DMS79 treated with DMSO at 0.1 percent for 48 hours (cell line): ENCODE results near the gene STK32A.
A peak's percentile ranks its signal among the peaks of the same experiment; 100 is the strongest.
"Not testable (repeated sequence)": the region's sequence is repeated elsewhere in the genome, so short reads cannot be mapped to it uniquely, and the experiment has no call there.

Experiments
- DNase-seq: peaks from one replicate; lab custom pipeline; 2025; lab: John Stamatoyannopoulos, UW

The STK32A gene

DNA sequence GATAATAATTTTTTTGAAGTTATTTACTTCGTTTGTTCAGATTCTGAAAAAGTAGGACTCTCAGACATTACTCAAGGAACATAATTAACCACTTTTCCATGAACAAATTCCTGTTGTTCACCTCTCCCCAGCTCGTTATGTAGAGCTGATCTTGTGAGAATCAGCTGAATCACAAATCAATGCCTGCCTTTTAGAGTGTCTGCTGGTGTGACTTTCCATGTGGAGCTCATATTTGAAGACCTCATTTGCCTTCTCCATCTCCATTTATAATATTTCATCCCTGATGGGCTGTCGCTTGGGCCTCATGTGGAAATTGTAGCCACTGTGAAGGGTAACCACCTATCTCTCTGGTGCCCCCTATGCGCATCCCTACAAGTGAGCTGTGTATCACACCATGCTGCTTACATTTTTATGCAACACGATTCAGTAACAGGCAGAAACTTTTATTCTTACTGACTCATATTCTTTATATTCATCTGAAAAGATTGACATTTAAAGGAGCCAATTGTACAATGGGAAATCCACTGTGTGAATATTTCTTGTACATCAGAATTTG, 111.3 kb downstream of the STK32A start:
- DNase-seq: no peak

DNA sequence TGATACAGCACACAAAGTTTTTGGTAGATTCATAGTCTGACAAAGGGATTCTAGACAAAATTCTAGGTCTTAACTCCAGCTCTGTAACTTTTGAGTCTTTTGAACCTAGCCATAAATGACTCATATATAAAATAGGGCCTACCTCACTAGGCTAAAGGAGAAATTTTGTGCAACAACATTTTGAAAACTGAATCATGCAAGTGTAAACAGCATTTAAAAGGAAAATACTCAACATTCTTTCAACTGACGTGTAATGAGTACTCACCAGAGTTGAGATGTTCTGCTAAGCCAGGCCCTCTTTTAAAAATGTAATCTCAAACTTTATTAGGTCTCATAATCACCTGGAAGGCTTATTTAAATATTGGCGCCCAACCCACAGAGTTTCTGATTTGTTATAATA, 113.2 kb downstream of the STK32A start:
- DNase-seq: no peak

DNA sequence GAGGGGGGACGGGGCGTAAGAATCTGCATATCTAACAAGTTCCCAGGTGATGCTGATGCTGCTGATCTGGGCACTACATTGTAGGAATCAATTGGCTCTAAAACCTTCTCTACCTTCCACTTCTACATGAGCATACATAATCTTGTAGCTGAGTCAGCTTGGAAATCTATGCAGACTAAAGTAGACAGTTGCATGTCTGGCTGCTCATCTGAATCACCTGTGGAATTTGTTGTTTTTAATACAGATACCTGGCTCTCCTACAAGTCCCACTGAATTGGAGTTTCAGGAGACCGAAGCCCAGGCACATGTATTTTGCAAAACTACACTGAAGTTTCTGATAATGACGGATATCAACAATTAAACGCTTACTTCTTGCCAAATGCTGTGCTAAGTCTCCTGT, 113.6 kb downstream of the STK32A start:
- no peak for DNase-seq

DNA sequence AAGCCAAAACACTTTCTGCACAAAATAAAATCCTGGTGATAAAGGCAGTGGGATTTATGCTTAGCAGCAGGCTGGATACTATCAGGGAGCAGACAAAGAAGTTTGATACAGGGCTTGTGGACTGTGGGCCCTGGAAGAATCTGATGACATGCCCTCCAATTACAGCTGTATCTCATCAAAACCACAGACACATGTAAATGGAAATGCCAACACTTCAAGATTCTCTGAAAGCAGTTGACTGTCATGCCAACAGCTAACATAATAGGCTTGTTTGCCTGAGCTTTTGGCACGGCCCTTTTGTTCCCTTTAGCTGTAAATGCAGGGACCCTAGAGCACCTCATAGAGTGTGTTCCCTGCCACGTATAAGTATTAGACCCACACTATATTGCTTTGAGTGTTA, 114.4 kb downstream of the STK32A start:
- no peak for DNase-seq

DNA sequence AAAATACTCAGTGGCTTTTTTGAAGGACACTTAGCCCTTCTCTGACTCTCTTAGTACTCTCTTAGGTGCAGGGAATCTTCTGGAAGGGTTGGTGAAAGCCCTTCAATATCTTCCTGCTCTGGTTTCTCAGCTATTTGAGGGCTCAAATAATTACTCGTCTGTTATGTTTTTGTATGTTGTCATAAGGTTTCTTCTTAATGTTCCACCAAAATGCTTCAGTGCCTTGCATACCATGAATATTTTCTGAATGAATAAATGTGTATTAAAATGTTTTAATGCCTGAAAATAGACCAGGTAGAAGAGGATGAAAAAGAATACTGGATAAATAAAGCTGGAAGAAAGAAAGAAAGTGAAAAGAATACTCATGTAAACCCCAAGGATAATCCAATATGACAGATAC, 124.3 kb downstream of the STK32A start:
- DNase-seq: no peak

DNA sequence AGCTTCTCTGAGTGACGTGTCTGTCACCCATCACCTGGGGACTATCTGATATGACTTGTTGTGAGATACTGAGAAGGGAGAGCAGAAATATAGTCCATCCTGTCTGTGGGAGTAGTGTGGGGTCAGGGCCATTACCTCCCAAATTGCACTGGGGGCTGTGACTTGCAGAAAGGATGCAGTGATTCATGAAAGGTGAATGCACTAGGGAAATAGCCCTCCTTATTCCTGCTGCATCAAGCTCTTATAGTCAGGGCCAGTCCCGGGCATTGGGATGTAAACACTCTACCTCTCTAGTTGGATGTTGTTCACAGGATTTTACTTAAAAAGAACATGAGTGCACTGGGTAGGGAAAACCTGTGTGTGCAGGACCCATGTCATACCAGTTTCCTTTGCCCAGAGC, 124.8 kb downstream of the STK32A start:
- DNase-seq: no peak

DNA sequence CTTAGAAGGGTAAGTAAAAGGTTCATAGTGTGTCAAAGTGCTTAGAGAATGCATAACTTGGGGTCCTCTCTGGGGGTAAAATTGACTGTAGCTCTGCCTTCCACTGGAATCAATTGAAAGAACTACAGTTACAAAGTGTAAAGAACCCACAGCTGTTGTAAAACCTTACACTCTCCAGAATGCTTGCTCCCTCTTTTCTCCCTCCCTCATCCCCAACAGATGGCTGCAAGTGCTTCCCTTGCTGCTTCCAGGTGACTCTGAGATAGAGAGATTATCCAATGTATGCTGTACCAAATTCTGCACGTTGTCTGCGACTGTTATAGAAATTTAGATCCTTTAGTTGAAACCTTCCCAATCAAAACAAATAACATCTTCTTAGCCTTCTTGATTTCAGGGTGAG, 126.0 kb downstream of the STK32A start:
- no peak for DNase-seq

DNA sequence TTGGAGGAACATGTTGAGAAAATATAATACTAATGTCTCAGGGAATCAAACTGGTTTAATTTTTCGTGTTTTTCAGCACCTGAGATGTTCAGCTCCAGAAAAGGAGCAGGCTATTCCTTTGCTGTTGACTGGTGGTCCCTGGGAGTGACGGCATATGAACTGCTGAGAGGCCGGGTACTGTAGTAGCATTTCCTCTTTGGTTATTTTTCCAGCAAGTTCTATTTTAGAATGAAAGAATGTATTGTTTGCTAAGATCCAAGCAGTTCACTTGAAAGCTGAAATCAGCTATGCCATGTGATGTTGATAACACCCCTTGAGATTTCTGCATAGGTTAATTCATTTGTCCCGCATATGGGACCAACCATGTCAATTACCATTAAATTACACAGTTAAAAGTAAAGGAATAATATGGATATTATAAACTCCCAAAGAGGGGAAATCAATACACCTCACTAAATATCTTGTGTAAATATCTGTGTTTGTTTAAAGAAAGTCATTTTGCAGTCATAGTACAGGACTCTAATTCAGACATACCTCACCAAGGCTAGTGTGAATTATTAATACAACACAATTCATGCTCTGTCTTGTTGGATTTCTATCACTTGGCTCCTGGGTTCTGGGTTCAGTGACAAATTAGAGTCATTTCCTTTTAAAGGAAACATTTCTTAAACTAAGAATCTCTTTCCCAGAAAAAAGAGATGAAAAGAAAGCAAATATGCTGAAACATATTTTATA, 126.8 kb downstream of the STK32A start:
- DNase-seq: no peak

DNA sequence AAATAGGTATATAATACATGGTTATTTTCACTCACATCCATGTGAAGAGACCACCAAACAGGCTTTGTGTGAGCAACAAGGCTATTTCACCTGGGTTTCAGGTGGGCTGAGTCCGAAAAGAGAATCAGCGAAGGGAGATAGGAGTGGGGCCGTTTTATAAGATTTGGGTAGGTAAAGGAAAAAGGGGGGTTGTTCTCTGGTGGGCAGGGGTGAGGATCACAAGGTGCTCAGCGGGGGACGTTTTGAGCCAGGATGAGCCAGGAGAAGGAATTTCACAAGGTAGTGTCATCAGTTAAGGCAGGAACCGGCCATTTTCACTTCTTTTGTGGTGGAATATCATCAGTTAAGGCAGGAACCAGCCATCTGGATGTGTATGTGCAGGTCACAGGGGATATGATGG, 132.6 kb downstream of the STK32A start:
- not testable (repeated sequence) for DNase-seq

DNA sequence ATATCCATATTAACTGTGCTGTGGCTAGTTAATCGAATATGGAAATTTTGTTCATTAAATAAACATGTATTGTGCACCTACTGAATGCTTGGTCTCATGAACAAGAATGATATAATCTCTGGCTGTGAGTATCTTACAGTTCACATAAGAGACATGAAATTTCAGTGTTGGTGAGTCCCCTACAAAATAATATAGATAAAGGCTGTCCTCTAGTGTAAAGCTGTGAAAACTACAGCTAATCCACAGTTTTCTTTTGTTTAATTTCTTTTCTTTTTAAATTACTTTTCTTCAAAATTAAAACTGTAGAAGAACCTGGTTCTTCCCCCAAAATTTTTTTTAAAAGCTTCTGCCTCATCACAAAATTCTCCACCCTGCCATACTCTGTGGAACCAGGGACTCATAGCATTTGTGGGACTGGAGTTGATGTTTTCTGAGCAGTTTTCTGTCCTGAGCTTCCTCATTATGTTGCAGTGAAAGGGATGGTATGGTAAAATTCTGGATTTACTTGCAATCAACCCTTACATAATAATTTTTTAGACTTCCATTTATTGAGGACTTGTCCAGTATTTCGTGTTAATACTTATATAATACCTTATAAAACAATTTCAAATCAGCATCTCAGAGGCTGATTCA, 135.0 kb downstream of the STK32A start:
- peak; percentile 1 for DNase-seq

DNA sequence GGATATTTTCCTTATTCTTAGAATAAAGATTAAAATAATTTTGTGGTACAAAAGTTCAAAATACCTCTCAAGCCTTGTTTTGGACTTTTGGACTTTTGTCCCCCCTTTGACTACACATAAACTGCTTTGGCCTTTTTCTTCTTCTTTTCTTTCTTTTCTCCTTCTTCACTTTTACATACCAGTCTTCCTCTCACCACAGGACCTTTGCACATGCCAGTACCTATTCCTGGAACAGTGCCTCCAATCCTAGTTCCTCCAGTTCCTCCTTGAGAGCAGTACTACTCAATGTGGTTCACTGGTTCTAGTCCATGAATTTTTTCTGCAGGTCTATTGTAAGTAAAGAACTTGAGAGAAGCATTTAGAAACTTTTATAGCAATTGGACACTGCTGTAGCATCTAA, 136.5 kb downstream of the STK32A start:
- no peak for DNase-seq

DNA sequence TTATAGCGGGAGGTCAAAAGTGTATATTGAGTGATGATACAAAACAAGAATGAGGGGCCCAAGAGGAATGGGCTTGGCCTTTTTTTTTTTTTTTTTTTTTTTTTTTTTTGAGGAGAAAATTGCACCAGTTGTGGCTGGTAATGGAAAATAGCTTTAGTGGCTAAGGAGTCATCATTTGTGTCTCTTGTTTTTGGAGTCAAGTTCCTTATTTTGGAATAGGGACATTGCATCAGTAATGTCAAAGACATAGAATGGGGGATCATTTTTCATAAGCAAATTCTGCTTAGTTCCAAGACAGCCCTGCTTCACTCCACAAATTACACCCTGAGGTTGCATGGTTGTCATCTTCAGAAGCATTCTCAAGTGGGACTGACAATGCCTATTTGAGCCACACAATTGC, 137.4 kb downstream of the STK32A start:
- DNase-seq: no peak

DNA sequence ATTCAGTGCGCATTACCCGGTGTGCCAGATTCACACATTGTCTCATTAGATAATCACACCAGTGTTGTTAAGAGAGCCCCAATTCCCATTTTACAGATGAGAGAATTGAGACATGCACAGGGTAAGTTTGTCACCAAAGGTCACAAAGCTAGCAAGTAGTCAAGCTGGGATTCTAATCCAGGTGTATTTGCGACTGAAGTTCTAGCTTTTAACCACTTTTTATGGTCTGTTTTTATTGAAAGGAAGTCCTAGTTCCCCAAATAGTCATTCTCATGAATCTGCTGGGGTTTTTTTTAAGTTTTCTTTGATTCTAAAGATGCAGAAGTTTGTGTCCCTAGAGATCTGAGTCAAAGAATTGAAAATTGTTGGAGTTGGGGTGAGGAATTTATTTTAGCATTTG, 138.5 kb downstream of the STK32A start:
- no peak for DNase-seq

DNA sequence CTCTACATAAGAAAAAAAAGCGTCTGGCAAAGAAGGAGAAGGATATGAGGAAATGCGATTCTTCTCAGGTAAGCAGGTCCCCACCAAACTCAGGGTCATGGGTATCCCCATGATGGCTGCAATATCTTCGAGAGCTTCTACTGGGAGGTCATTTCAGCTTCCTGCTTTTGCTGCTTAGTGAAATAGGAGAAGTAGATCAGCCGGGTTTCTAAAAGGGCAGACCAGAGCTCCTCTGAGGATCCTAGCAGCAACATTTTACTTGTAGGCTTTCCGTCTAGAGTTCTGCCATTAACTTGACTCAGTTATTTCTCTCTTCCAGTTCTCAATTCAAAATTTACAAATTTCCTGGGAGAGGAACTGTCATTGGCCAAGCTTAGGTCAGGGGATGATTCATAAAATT, 140.3 kb downstream of the STK32A start:
- no peak for DNase-seq

DNA sequence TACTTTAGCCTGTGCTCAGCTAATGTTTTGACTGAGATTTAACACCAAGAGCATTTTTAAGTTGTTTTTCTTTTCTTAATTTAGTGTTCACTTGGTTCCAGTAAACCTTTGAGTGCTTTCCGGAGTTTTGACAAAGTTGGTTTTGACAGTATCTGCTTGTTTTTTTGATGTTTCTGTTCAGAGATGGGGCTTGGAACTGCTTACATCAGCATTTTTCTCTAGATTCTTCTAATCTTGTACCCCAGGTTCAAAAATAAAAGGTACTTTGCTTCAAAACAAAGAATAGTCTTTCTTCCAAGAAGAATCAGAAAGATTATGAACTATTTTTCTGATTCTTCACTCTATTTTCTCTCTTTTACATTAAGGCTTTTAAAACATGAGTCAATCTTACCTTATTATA, 142.9 kb downstream of the STK32A start:
- DNase-seq: no peak

DNA sequence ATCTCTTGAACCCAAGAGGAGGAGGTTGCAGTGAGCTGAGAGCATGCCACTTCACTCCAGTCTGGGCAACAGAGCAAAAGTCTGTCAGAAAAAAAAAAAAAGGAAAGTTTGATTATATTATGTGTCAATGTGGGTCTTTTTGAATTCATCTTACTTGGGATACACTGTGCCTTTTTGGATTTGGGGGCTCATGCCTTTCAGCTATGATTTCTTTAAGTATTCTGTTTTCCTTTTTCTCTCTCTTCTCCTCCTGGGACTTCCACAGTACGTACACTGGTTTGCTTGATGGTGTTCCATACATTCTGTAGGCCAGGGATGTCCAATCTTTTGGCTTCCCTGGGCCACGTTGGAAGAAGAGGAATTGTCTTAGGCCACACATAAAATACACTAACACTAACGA, 146.7 kb downstream of the STK32A start:
- DNase-seq: no peak

DNA sequence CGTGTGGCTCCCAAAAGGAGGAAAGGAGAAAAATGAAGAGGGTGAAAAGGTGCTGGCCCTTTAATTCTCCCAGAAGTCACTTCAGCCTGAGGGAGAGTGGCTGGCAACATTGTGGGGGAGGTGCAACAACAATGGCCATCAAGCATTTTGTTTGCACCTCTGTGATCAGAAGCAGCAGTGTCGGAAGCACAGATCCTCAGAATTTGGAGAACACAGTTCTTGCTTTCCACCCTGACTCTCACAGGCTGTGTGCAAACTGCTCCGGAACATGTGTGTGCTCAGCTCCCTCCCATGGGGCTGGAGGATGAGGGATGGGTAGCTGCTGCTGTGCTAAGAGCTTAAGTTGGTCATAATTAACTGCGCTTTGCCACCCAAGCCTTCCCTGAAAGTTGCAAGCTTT, 147.9 kb downstream of the STK32A start:
- DNase-seq: no peak

DNA sequence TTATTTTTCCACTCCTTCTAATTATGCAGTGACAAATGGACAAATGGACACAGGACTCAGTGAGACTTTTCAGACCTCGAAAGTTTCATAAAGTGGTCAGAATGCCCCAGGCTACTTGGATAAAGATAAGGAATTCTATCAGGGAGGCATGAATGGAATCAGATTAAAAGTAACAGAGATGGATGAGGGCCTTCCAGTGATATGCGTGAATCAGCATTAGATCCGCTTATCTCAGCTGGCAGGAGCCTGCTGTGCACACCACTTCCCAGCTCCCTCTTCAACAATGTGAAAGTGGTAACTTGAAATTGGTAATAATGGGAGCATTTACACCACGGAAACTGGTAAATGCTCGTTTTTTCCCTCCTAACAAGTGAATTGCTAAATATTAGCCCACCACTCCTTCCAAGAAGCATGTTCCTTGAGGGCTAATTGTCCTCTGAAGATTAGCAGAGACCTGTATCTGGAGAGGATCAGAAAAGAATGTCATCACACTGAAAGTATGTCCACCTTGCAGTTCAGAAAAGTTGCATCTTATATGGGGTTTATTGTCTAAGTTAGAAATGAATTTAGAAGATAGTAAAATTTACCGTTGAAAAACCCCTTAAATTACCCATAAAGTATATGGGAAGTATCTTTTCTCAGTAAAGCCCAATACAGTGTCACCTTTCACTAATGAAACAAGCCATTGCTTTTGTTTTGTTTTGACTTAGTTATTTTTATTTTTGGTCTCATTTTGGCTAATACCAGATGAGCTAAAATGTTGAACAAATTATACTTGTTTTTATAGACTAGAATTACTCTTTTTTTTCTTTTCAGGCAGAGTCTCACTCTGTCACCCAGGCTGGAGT, 149.7 kb downstream of the STK32A start:
- DNase-seq: no peak

DNA sequence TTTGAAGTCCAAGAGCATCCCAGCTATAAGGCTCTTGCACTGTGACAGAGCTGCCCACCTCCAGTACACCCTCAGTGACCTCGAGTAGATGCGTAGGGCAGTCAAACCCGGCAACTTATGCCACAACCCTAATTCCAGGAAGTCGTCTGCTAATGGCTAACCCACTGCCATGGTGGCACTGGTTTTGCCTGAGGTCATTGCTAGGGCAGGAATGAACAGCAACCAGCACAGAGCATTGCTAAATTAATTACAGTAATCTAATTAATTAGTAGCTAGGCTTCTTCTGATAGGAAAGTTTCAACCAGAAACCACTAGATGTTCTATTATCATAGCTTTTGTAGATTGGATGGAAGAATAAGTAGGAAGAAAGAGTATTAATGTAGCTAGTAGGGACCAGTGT, 152.3 kb downstream of the STK32A start:
- DNase-seq: no peak

DNA sequence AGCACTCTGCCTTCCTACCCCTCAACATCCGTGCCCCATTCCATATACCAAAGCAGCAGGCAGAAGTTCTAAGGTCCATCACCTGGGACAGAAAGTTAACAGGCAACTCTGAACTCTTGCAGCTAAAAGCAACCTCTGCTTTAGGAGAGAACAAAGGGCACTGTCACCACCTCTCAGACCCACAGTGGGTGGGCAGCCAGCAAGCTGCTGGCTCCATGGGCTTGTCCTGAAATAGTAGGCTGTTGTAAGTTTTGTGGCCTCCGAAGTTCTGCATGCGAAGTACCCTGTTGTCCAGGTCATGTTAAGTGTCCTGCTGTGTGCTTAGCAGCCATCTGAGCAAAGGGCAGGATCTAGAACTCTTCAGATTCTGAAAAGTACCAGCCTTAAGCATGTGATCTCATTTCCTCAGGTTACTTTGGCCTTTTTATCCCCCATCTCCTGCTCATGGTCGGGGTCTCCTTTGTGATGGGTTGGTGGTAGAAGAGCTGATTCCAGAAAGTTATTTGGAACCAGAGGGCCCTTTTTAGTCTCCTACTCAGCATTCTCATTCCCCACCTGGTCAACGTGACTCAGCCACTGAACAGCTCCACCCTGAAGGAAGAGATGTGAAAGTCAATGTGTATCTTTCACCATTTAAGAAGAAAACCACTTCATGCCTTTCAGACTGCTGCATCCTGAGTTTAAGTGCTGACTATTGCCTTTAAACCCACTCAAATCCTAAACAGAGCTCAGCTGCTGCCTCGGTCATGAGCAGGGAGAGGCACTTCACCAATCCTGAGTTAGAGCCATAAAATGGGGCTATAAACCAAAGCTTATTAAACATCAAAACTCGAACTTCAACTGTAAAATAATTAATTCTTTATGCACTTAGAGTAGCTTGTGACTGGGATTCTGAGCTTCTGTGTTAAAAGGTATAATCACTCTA, 153.6 kb downstream of the STK32A start:
- DNase-seq: peak; percentile 81

DNA sequence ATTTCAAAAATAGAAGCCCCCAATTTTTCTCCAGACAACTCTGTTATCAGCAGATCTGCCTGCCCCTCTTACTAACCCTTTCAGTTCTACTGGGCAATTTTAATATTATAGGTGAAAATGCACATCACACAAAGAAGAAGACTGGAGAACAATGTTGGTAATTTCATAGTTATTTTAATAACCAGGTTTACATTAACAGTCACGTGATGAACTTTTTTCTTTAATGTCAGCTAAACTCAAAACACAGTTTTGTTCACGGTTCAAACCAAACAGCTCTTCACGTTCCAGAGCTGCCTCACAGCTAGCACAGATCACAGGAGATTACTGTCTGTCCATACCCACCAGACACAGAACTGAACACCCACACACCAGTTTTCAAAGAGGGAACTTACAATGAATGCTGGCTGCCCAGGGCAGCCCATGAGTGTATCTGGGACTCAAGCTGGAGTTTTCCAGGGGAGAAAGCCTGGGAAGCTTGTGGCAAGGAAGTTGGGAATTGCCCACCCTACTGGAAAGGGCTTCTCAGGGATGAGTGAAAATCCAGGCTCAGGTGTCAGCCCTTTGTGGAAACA, 155.9 kb downstream of the STK32A start:
- no peak for DNase-seq
